Mammary epithelial cell (primary cell): ENCODE measurements around the gene FKBP11.

ENCODE experiments used
- EZH2 ChIP-seq: IDR thresholded peaks from 2 replicates; pipeline ENCODE4 v1.6.1; 2012; ENCODE audit warnings: low read length, inconsistent platforms, borderline replicate concordance
- TF ChIP-seq, protein P1 (sequence below), 2 donors: IDR thresholded peaks in 1 of 2; conservative IDR thresholded peaks in 1 of 2; 2 replicates each; pipeline ENCODE4 v1.5.1; 2011 to 2012; ENCODE audit warnings: inconsistent platforms in 2 of 2, low read length in 2 of 2, mild to moderate bottlenecking in 2 of 2, control low read depth in 1 of 2, low read depth in 1 of 2; ENCODE audit not compliant: insufficient read depth in 1 of 2; ENCODE audit errors: extremely low read depth in 1 of 2

DNA sequence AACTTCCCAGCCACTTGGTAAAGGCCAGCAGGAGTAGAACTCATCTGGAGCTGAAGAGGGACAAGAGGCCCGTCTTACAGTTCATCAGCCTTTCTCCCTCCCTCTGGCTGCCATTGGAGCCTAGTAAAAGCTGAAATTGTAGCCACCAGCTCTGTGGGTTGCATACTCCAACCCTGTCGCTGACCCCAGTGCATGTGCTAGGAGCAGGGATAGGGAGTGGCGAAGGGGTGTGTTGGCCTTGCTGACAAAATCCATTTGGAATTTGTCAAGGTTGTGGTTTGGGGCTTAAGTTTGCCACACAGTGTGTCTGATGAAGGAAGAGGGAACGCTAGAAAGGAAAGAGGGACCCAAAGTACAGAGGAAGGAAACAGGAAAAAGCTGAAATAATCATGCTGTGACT is 36.0 kb upstream of the FKBP11 start:
- no peak for TF ChIP-seq EZH2
- TF ChIP-seq, protein P1, sequence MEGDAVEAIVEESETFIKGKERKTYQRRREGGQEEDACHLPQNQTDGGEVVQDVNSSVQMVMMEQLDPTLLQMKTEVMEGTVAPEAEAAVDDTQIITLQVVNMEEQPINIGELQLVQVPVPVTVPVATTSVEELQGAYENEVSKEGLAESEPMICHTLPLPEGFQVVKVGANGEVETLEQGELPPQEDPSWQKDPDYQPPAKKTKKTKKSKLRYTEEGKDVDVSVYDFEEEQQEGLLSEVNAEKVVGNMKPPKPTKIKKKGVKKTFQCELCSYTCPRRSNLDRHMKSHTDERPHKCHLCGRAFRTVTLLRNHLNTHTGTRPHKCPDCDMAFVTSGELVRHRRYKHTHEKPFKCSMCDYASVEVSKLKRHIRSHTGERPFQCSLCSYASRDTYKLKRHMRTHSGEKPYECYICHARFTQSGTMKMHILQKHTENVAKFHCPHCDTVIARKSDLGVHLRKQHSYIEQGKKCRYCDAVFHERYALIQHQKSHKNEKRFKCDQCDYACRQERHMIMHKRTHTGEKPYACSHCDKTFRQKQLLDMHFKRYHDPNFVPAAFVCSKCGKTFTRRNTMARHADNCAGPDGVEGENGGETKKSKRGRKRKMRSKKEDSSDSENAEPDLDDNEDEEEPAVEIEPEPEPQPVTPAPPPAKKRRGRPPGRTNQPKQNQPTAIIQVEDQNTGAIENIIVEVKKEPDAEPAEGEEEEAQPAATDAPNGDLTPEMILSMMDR (conservative IDR thresholded peaks at IDR 0.05 in 1 of 2, IDR thresholded peaks at IDR 0.05 in 1 of 2; ENCODE audit: extremely low read depth in 1 of 2, insufficient read depth in 1 of 2, low read depth in 1 of 2, low read length in 2 of 2), result no peak
